ENCODE measurements around the gene ECE2. TPM values are rescaled to one million over a fixed set of nuclear protein-coding genes. Genes with fewer than 3 reads are reported as not detected.
A peak's percentile ranks its signal among the peaks of the same experiment; 100 is the strongest.

ECE2 gene
- total and polyA plus RNA-seq, 2 experiments from 2014 or later: not detected

- no peak overlapping the region for H3K27ac ChIP-seq
These were observed 20.8 kb downstream of the ECE2 start for GRCh38 chr3:184296616-184297015.

DNA sequence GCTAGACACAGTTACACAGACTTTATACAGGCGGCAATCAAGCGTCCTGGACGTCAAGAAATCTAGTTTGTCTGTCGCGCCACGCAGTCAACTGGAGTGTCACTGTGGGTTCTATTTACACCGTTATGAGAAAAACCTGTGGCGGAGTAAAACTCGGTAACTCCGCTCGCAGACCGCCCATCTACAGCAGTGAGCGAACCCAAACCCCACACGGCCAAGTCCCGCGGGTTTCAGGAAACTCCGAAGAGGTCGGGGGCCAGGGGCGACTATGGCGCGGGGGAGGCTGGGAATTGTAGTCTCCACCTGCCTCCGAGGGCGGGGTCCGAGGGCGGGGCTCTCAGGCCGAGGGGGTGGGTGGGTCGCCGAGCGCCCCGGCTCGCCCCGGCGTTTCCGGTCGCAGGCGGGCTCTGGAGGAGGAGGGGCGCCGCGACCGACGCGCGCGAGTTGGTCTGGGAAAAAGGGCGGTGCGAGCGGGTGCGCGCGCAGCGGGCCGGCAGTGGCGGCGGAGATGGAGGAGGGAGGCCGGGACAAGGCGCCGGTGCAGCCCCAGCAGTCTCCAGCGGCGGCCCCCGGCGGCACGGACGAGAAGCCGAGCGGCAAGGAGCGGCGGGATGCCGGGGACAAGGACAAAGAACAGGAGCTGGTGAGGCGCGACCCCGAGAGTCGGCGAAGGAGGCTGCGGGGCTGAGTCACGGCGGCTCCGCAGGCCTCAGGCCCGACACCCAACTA, 23.1 kb downstream of the ECE2 start, which contains the start of gene PSMD2:
Gene PSMD2, plus strand, starts transcription at position 483 of the 729 bp plus-strand sequence. Its CDS starts 26 bp downstream, at position 509.
- H3K36me3 ChIP-seq (replicated peaks; ENCODE audit: insufficient read depth, low read depth): no peaks in the 10 kb centered on the region

More at GRCh38 chr3:184296616-184297015, 20.8 kb downstream of the ECE2 start:
- no peak overlapping the region for H2AFZ ChIP-seq
- H3K36me3 ChIP-seq (replicated peaks; ENCODE audit: insufficient read depth, low read depth): no peaks in the 10 kb centered on the region
- H3K4me2 ChIP-seq: no peak overlapping the region
- no peak for DNase-seq (ENCODE audit: low spot score)
- WGBS (ENCODE audit: low lambda C conversion rate, missing lambda C conversion rate): 77% methylated on average over 7 of the region's 7 CpGs
- H3K4me1 ChIP-seq (ENCODE audit: insufficient read depth): peaks cover 8% of the 10 kb centered on the region
- peaks cover 24% of the 10 kb centered on the region for H3K79me2 ChIP-seq
- H3K4me3 ChIP-seq: no peak overlapping the region
- H3K9me2 ChIP-seq (replicated peaks; ENCODE audit: insufficient read depth): no peaks in the 10 kb centered on the region
- H3K27me3 ChIP-seq: no peaks in the 10 kb centered on the region
- no peaks in the 10 kb centered on the region for H3K9me3 ChIP-seq (ENCODE audit: low read depth)
- TF ChIP-seq EZH2 (IDR thresholded peaks at IDR 0.05; ENCODE audit: borderline replicate concordance) (no peak), EZH2phosphoT487 (IDR thresholded peaks at IDR 0.05; ENCODE audit: low read depth, severe bottlenecking, unreplicated experiment) (no peak)
- TF ChIP-seq, protein P1, sequence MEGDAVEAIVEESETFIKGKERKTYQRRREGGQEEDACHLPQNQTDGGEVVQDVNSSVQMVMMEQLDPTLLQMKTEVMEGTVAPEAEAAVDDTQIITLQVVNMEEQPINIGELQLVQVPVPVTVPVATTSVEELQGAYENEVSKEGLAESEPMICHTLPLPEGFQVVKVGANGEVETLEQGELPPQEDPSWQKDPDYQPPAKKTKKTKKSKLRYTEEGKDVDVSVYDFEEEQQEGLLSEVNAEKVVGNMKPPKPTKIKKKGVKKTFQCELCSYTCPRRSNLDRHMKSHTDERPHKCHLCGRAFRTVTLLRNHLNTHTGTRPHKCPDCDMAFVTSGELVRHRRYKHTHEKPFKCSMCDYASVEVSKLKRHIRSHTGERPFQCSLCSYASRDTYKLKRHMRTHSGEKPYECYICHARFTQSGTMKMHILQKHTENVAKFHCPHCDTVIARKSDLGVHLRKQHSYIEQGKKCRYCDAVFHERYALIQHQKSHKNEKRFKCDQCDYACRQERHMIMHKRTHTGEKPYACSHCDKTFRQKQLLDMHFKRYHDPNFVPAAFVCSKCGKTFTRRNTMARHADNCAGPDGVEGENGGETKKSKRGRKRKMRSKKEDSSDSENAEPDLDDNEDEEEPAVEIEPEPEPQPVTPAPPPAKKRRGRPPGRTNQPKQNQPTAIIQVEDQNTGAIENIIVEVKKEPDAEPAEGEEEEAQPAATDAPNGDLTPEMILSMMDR (IDR thresholded peaks at IDR 0.05; ENCODE audit: poor library complexity): no peak
- no peaks in the 10 kb centered on the region for H4K20me1 ChIP-seq (ENCODE audit: insufficient read depth, poor library complexity, severe bottlenecking)

DNA sequence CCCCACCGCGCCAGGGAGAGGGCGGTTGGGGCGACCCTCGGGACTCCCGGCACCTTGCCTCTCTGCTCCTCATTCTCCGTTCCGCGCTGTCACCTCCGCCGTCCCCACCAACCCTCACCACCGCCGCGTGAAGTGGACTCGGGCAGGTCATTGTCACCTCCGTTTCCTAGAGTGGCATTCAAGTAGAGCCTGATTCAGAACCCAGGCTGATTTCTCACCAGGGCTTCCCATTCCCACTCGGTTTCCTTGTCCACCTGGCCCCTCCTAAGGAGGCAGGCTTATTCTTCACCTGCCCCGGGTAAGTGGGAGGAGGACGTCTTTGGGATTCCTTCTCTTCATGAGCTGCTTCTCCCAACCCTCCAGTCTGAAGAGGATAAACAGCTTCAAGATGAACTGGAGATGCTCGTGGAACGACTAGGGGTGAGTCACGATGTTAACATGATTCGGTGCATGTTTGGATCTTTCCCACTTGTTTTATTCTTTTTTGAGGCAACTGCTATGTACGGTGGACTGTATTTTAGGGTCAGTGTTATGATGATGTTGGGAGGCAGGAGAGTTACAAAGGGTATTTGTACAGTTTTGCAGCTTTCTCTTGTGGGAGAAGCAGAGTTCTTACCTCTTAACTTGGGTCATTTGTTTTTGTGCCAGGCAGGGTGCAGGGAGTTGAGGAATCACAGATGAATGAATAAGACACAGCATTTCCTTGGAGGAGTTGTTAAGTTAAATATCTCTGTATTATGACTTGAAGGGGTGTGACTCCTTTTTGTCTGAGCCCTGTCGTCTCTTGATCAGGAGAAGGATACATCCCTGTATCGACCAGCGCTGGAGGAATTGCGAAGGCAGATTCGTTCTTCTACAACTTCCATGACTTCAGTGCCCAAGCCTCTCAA, 23.9 kb downstream of the ECE2 start:
- peak overlapping the region; percentile 85 for H3K4me2 ChIP-seq
- H4K20me1 ChIP-seq (ENCODE audit: insufficient read depth, poor library complexity, severe bottlenecking): no peaks in the 10 kb centered on the region
- no peak for TF ChIP-seq EZH2phosphoT487 (IDR thresholded peaks at IDR 0.05; ENCODE audit: low read depth, severe bottlenecking, unreplicated experiment)
- no peak for TF ChIP-seq EZH2 (IDR thresholded peaks at IDR 0.05; ENCODE audit: borderline replicate concordance)
- TF ChIP-seq, protein P1 (IDR thresholded peaks at IDR 0.05; ENCODE audit: poor library complexity): no peak
- DNase-seq (ENCODE audit: low spot score): peak; percentile 44
- H3K79me2 ChIP-seq: peaks cover 33% of the 10 kb centered on the region
- H3K27me3 ChIP-seq: no peaks in the 10 kb centered on the region
- peak overlapping the region; percentile 22 for H2AFZ ChIP-seq
- peaks cover 8% of the 10 kb centered on the region for H3K4me1 ChIP-seq (ENCODE audit: insufficient read depth)
- H3K4me3 ChIP-seq: peak overlapping the region; percentile 84
- H3K36me3 ChIP-seq (replicated peaks; ENCODE audit: insufficient read depth, low read depth): no peaks in the 10 kb centered on the region
- peak overlapping the region; percentile 36 for H3K27ac ChIP-seq
- WGBS (ENCODE audit: low lambda C conversion rate, missing lambda C conversion rate): 24% methylated on average over 21 of the region's 29 CpGs
- H3K9me2 ChIP-seq (replicated peaks; ENCODE audit: insufficient read depth): no peaks in the 10 kb centered on the region
- no peaks in the 10 kb centered on the region for H3K9me3 ChIP-seq (ENCODE audit: low read depth)

More for the DNA sequence above, 23.1 kb downstream of the ECE2 start, which contains the start of gene PSMD2:
- Histone ChIP-seq H4K20me1 (ENCODE audit: insufficient read depth, poor library complexity, severe bottlenecking) (no peaks in the 10 kb centered on the region), H3K79me2 (peaks cover 33% of the 10 kb centered on the region), H3K4me1 (ENCODE audit: insufficient read depth) (peaks cover 8% of the 10 kb centered on the region), H2AFZ (peak within 1 kb of the TSS; percentile 70), H3K4me3 (peak within 1 kb of the TSS; percentile 84), H3K9me2 (replicated peaks; ENCODE audit: insufficient read depth) (no peaks in the 10 kb centered on the region), H3K27me3 (no peaks in the 10 kb centered on the region), H3K9me3 (ENCODE audit: low read depth) (no peaks in the 10 kb centered on the region), H3K27ac (peak within 1 kb of the TSS; percentile 77), H3K4me2 (peak within 1 kb of the TSS; percentile 85)
- WGBS (ENCODE audit: low lambda C conversion rate, missing lambda C conversion rate): 1% methylated on average over 58 of the region's 78 CpGs
- peak; percentile 99 for DNase-seq (ENCODE audit: low spot score)
- TF ChIP-seq, protein P1 (IDR thresholded peaks at IDR 0.05; ENCODE audit: poor library complexity): no peak
- TF ChIP-seq EZH2 (IDR thresholded peaks at IDR 0.05; ENCODE audit: borderline replicate concordance): no peak
- TF ChIP-seq EZH2phosphoT487 (IDR thresholded peaks at IDR 0.05; ENCODE audit: low read depth, severe bottlenecking, unreplicated experiment): no peak

Data from hepatocyte (in vitro differentiated cells).